ENCODE results near the gene LPAR1.

The LPAR1 gene

DNA sequence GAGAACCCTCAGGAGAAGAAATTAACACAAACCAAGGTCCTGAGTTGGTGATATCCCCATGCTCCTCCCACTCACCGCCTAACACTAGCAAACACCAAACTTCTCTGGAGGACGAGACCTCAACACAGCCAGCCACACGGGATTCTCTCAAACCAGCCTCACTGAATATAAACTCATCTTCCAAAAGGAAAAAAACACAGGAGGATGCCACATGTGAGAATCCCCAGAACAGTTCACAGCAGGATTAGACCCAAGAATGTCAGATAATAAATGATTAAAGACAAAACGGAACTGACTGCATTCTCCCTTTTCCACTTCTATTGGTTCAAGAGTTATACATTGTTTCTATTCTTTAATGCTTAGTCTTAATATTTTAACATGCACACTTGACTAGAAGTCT, 89.2 kb downstream of the LPAR1 start (continued):
- TF ChIP-seq TOX (CRISPR knock-in tag; IDR thresholded peaks at IDR 0.05; ENCODE audit: borderline replicate concordance) (no peak), ZNF70 (CRISPR knock-in tag; IDR thresholded peaks at IDR 0.05) (no peak), SNAI2 (CRISPR knock-in tag; IDR thresholded peaks at IDR 0.05) (no peak)

DNA sequence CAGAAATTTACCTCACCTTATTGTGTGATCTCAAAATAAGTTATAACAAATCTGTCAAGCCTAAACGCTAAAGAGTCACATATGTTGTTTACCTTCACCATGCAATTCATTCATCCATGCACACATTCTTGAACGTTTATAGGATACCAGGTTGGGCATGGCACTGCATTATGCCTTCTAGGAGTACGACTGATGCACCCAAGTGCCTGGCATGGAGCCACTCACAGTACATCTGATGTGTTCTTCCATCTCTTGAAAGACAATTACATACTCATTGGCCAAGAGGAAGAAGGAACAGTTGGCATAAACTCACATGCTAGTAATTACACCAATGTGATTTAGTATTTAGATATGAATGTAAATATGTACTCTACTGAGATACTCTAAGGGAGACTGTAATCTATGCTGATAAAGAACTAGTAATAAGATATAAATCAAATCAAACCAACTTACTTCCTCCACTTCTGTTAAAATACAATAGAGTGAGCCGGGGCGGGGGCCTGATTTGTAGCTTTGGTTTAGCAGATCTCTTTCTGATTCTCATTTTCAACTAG, 90.7 kb downstream of the LPAR1 start:
- no peak for ATAC-seq
- peak; percentile 25; the same call in 1 of the 2 replicates for TF ChIP-seq TCF4 (CRISPR knock-in tag; IDR thresholded peaks at IDR 0.05; ENCODE audit: borderline replicate concordance)
- no peak for TF ChIP-seq ISL1 (CRISPR knock-in tag; IDR thresholded peaks at IDR 0.05)

DNA sequence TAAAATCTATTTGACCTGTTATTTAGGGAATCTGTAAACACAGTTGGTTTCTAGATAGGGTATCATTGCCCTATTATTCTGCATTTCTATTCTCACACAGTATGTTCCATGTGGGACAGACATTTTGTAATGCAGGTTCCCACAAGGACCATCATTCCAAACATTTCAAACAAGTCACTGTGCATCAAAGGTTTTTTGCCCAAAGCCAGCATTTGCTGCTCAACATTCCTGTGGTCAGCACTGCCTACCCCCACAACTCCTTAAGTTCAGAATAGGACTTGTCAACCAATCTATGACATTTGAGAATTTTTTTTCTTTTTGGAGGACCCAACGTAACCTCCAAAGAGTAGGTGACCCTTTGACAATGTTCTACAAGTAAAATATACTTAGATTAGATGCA, 95.7 kb downstream of the LPAR1 start:
- TF ChIP-seq ESRRG (CRISPR knock-in tag; IDR thresholded peaks at IDR 0.05) (no peak), ISL1 (CRISPR knock-in tag; IDR thresholded peaks at IDR 0.05) (no peak), TOX (CRISPR knock-in tag; IDR thresholded peaks at IDR 0.05; ENCODE audit: borderline replicate concordance) (no peak), TCF4 (CRISPR knock-in tag; IDR thresholded peaks at IDR 0.05; ENCODE audit: borderline replicate concordance) (no peak), RARB (CRISPR knock-in tag; IDR thresholded peaks at IDR 0.05) (no peak), ZFP30 (CRISPR knock-in tag; IDR thresholded peaks at IDR 0.05) (no peak), SNAI2 (CRISPR knock-in tag; IDR thresholded peaks at IDR 0.05) (no peak), CSDC2 (CRISPR knock-in tag; IDR thresholded peaks at IDR 0.05) (no peak), ZNF565 (CRISPR knock-in tag; conservative IDR thresholded peaks at IDR 0.05; ENCODE audit: low read depth) (no peak), BACH2 (CRISPR knock-in tag; IDR thresholded peaks at IDR 0.05; ENCODE audit: borderline replicate concordance) (no peak), GLIS3 (CRISPR knock-in tag; IDR thresholded peaks at IDR 0.05) (no peak), ZNF70 (CRISPR knock-in tag; IDR thresholded peaks at IDR 0.05) (no peak), OSR1 (CRISPR knock-in tag; IDR thresholded peaks at IDR 0.05) (no peak)
- TF ChIP-seq, protein P1, sequence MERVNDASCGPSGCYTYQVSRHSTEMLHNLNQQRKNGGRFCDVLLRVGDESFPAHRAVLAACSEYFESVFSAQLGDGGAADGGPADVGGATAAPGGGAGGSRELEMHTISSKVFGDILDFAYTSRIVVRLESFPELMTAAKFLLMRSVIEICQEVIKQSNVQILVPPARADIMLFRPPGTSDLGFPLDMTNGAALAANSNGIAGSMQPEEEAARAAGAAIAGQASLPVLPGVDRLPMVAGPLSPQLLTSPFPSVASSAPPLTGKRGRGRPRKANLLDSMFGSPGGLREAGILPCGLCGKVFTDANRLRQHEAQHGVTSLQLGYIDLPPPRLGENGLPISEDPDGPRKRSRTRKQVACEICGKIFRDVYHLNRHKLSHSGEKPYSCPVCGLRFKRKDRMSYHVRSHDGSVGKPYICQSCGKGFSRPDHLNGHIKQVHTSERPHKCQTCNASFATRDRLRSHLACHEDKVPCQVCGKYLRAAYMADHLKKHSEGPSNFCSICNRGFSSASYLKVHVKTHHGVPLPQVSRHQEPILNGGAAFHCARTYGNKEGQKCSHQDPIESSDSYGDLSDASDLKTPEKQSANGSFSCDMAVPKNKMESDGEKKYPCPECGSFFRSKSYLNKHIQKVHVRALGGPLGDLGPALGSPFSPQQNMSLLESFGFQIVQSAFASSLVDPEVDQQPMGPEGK (CRISPR knock-in tag; IDR thresholded peaks at IDR 0.05; ENCODE audit: borderline replicate concordance): no peak
- TF ChIP-seq, protein P2, sequence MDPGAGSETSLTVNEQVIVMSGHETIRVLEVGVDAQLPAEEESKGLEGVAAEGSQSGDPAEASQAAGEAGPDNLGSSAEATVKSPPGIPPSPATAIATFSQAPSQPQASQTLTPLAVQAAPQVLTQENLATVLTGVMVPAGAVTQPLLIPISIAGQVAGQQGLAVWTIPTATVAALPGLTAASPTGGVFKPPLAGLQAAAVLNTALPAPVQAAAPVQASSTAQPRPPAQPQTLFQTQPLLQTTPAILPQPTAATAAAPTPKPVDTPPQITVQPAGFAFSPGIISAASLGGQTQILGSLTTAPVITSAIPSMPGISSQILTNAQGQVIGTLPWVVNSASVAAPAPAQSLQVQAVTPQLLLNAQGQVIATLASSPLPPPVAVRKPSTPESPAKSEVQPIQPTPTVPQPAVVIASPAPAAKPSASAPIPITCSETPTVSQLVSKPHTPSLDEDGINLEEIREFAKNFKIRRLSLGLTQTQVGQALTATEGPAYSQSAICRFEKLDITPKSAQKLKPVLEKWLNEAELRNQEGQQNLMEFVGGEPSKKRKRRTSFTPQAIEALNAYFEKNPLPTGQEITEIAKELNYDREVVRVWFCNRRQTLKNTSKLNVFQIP (CRISPR knock-in tag; IDR thresholded peaks at IDR 0.05; ENCODE audit: borderline replicate concordance, low read depth): no peak
- TF ChIP-seq, protein P3, sequence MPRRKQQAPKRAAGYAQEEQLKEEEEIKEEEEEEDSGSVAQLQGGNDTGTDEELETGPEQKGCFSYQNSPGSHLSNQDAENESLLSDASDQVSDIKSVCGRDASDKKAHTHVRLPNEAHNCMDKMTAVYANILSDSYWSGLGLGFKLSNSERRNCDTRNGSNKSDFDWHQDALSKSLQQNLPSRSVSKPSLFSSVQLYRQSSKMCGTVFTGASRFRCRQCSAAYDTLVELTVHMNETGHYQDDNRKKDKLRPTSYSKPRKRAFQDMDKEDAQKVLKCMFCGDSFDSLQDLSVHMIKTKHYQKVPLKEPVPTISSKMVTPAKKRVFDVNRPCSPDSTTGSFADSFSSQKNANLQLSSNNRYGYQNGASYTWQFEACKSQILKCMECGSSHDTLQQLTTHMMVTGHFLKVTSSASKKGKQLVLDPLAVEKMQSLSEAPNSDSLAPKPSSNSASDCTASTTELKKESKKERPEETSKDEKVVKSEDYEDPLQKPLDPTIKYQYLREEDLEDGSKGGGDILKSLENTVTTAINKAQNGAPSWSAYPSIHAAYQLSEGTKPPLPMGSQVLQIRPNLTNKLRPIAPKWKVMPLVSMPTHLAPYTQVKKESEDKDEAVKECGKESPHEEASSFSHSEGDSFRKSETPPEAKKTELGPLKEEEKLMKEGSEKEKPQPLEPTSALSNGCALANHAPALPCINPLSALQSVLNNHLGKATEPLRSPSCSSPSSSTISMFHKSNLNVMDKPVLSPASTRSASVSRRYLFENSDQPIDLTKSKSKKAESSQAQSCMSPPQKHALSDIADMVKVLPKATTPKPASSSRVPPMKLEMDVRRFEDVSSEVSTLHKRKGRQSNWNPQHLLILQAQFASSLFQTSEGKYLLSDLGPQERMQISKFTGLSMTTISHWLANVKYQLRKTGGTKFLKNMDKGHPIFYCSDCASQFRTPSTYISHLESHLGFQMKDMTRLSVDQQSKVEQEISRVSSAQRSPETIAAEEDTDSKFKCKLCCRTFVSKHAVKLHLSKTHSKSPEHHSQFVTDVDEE (CRISPR knock-in tag; IDR thresholded peaks at IDR 0.05): no peak
- TF ChIP-seq, protein P4, sequence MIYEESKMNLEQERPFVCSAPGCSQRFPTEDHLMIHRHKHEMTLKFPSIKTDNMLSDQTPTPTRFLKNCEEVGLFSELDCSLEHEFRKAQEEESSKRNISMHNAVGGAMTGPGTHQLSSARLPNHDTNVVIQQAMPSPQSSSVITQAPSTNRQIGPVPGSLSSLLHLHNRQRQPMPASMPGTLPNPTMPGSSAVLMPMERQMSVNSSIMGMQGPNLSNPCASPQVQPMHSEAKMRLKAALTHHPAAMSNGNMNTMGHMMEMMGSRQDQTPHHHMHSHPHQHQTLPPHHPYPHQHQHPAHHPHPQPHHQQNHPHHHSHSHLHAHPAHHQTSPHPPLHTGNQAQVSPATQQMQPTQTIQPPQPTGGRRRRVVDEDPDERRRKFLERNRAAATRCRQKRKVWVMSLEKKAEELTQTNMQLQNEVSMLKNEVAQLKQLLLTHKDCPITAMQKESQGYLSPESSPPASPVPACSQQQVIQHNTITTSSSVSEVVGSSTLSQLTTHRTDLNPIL (CRISPR knock-in tag; IDR thresholded peaks at IDR 0.05; ENCODE audit: low read depth): no peak
- no peak for ATAC-seq

DNA sequence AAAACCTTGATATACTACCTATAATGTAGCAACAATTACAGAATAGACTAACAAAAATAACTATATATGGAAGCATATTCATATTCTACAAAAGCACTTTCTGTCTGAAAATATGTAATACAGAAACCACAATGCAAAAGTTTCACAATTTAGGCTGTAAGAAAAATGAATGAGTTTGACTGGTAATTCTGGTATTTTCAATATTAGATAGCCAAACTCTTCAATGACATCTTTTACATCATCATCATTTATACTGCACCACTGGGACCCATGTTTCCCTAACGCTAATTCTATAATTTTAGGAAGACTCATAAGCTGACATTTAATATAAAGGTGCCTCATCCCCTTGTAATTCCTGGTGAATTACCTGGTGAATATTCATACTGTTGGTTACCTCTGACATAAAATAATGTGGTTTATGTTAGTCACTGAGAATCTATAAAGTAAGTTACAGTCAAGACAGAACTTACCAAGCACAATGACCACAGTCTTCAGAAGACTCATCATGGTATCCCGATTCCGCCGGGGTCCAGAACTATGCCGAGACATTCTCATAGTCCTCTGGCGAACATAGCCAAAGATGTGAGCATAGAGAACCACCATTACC, 97.2 kb downstream of the LPAR1 start:
- ATAC-seq: no peak
- TF ChIP-seq, protein P5, sequence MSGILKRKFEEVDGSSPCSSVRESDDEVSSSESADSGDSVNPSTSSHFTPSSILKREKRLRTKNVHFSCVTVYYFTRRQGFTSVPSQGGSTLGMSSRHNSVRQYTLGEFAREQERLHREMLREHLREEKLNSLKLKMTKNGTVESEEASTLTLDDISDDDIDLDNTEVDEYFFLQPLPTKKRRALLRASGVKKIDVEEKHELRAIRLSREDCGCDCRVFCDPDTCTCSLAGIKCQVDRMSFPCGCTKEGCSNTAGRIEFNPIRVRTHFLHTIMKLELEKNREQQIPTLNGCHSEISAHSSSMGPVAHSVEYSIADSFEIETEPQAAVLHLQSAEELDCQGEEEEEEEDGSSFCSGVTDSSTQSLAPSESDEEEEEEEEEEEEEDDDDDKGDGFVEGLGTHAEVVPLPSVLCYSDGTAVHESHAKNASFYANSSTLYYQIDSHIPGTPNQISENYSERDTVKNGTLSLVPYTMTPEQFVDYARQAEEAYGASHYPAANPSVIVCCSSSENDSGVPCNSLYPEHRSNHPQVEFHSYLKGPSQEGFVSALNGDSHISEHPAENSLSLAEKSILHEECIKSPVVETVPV (CRISPR knock-in tag; IDR thresholded peaks at IDR 0.05): no peak
- TF ChIP-seq ARNTL (CRISPR knock-in tag; IDR thresholded peaks at IDR 0.05; ENCODE audit: borderline replicate concordance, low read depth): no peak
- TF ChIP-seq SNAI2 (CRISPR knock-in tag; IDR thresholded peaks at IDR 0.05): no peak
- TF ChIP-seq TOX (CRISPR knock-in tag; IDR thresholded peaks at IDR 0.05; ENCODE audit: borderline replicate concordance): no peak
- no peak for TF ChIP-seq ZFP30 (CRISPR knock-in tag; IDR thresholded peaks at IDR 0.05)
- no peak for TF ChIP-seq GLIS3 (CRISPR knock-in tag; IDR thresholded peaks at IDR 0.05)
- TF ChIP-seq ESRRG (CRISPR knock-in tag; IDR thresholded peaks at IDR 0.05): no peak
- TF ChIP-seq, protein P4 (CRISPR knock-in tag; IDR thresholded peaks at IDR 0.05; ENCODE audit: low read depth): no peak
